Lower lobe of right lung (tissue), 2 donors: ENCODE results near the gene BNC2. TPM values are rescaled to one million over a fixed set of nuclear protein-coding genes. Genes with fewer than 3 reads are reported as not detected.

Experiments used
- ATAC-seq, 2 donors: fragments of 200-7000 bp; cut with Tn5 transposase; one replicate each; pipeline ENCODE4 v1.9.1; 2020 to 2022; ENCODE audit warnings: mild to moderate bottlenecking in 2 of 2, moderate library complexity in 2 of 2
- DNase-seq: peaks from one replicate; pipeline ENCODE4 v3.0.0-alpha.2; 2020
- H3K27ac ChIP-seq: fragments of 200-600 bp; one replicate; pipeline ENCODE4 v1.8.0; 2022
- H3K27me3 ChIP-seq: fragments of 200-600 bp; one replicate; pipeline ENCODE4 v1.8.0; 2022; ENCODE audit warnings: low read depth
- H3K36me3 ChIP-seq: fragments of 200-600 bp; one replicate; pipeline ENCODE4 v1.8.0; 2022; ENCODE audit warnings: mild to moderate bottlenecking
- H3K4me1 ChIP-seq: fragments of 200-600 bp; one replicate; pipeline ENCODE4 v1.8.0; 2022
- H3K4me3 ChIP-seq: fragments of 200-600 bp; one replicate; pipeline ENCODE4 v1.8.0; 2022; ENCODE audit warnings: mild to moderate bottlenecking
- H3K9me3 ChIP-seq: fragments of 200-600 bp; one replicate; pipeline ENCODE4 v1.8.0; 2022
- intact Hi-C: fragments of 100-400 bp; cut with DNase I; formaldehyde crosslinking; loops from one replicate; pipeline ENCODE4 v1.11.0; 2022
- total RNA-seq: library from RNA; stranded (reverse); fragmentation: NEBNext Ultra II Directional; extraction: Animal tissue kit (Norgen Biotek cat#: 25700); gene quantifications from one replicate; pipeline ENCODE4 v1.2.1, GENCODE V29; 2021
- TF ChIP-seq, protein P1 (sequence below): fragments of 200-600 bp; IDR thresholded peaks from one replicate; pipeline ENCODE4 v1.8.0; 2022; ENCODE audit warnings: antibody characterized with exemption, mild to moderate bottlenecking
- donor health status: DM: no; HTN: yes; CAD: no; lungs with severe emphysema.

The BNC2 gene
- total RNA-seq, 1 donor from 2014 or later, result 15.0 TPM

DNA sequence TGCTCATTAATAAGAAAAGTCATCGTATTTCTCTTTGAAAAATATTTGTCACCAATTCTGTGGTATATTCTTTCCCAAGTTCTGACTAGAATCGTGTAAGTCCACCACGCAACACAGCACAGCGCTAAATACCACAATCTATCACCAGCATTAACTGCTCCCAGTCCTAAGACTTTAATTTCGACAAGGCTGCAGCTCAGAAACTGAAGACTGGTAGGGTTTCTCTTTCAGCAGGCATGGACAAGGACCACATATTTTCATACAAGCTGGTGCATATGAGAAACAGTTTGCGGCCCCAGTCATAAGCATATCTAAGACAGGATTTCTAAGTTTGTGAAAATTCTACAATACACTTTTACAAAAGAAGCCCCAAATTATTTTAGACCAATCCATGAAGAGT, 24.1 kb downstream of the BNC2 start:
- no peak overlapping the region for H3K4me3 ChIP-seq
- no peaks in the 10 kb centered on the region for H3K36me3 ChIP-seq
- no peak overlapping the region for H3K27ac ChIP-seq
- TF ChIP-seq, protein P1, sequence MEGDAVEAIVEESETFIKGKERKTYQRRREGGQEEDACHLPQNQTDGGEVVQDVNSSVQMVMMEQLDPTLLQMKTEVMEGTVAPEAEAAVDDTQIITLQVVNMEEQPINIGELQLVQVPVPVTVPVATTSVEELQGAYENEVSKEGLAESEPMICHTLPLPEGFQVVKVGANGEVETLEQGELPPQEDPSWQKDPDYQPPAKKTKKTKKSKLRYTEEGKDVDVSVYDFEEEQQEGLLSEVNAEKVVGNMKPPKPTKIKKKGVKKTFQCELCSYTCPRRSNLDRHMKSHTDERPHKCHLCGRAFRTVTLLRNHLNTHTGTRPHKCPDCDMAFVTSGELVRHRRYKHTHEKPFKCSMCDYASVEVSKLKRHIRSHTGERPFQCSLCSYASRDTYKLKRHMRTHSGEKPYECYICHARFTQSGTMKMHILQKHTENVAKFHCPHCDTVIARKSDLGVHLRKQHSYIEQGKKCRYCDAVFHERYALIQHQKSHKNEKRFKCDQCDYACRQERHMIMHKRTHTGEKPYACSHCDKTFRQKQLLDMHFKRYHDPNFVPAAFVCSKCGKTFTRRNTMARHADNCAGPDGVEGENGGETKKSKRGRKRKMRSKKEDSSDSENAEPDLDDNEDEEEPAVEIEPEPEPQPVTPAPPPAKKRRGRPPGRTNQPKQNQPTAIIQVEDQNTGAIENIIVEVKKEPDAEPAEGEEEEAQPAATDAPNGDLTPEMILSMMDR, result no peak
- intact Hi-C loops, result no loop called here
- no peaks in the 10 kb centered on the region for H3K27me3 ChIP-seq
- ATAC-seq, result no peak
- DNase-seq, result no peak
- H3K9me3 ChIP-seq, result no peaks in the 10 kb centered on the region
- no peaks in the 10 kb centered on the region for H3K4me1 ChIP-seq

DNA sequence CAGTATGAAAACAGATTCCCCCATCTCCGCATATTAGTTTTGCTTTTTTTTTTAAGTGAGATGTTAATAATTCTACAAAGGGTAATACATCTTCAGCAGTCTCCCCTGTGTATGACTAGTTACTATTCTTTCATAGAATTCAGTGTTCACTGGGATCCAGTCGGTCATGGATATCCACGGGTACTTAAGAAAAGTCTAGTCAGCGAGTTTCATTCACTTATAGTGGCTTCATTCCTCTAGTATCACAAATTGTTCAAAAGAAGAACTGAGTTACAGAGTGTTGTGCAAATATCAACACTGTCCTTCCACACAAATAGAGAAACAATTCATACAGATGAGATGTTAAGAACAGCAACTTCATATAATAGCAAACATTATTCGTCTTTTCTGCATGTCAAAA, 35.7 kb downstream of the BNC2 start:
- DNase-seq (no peak), ATAC-seq (no peak)
- intact Hi-C loops, result no loop called here
- no peak overlapping the region for H3K27ac ChIP-seq
- no peaks in the 10 kb centered on the region for H3K36me3 ChIP-seq
- no peaks in the 10 kb centered on the region for H3K9me3 ChIP-seq
- no peak overlapping the region for H3K4me3 ChIP-seq
- TF ChIP-seq, protein P1, result no peak
- no peaks in the 10 kb centered on the region for H3K4me1 ChIP-seq
- H3K27me3 ChIP-seq, result no peaks in the 10 kb centered on the region

DNA sequence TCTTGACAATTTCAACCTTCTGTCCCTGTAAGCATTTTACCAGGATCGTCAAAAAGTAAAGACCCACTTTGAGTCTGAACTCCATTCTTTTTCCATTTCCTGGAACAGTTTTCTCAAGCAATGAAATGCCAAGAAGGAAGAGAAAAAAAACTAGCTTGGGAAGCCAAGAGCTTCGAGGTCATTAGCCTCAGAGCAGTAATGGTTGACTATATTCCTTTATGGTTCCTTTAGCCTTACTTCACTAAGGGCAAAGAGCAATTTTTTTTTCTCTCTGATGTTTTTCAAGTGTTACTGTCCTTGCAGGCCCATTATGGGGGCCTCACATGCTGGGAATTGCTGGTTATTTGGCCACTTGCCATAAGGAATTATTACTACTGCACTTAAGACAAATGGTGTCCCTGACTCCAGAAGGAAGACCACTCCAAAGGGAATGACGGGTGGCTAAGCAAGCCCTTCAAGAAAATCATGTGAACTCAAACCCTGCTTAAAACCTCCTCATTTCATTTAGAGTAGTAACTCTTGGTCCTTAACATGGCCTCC, 37.1 kb downstream of the BNC2 start:
- intact Hi-C loops, result no loop called here
- no peak overlapping the region for H3K4me3 ChIP-seq
- TF ChIP-seq, protein P1, result no peak
- H3K27ac ChIP-seq, result no peak overlapping the region
- no peaks in the 10 kb centered on the region for H3K27me3 ChIP-seq
- ATAC-seq (no peak), DNase-seq (no peak)
- H3K4me1 ChIP-seq, result peaks cover 5% of the 10 kb centered on the region
- H3K9me3 ChIP-seq, result no peaks in the 10 kb centered on the region
- H3K36me3 ChIP-seq, result no peaks in the 10 kb centered on the region

DNA sequence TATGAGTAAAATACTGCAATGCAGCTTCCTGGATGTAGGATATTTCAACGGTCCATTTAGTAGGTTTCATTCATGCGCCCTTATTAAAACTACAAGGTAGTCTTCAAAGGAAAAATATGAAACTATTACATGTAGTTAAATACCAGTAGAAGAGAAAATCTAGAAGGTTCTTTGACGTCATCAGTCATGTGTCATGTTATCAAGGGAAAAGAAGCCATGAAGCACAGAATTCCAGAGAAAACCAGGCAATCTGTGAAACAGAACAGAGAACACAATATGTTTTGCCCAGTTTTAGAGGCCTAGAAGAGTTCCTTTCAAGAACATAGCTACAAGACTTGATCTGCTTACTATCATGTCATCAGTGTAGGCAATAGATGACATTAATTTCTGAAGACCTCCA, 38.4 kb downstream of the BNC2 start:
- no peak for ATAC-seq
- intact Hi-C loops, result no loop called here
- Histone ChIP-seq H3K4me1 (peaks cover 5% of the 10 kb centered on the region), H3K27ac (no peak overlapping the region), H3K36me3 (no peaks in the 10 kb centered on the region), H3K27me3 (no peaks in the 10 kb centered on the region), H3K9me3 (no peaks in the 10 kb centered on the region), H3K4me3 (no peak overlapping the region)
- DNase-seq, result no peak
- TF ChIP-seq, protein P1, result no peak

DNA sequence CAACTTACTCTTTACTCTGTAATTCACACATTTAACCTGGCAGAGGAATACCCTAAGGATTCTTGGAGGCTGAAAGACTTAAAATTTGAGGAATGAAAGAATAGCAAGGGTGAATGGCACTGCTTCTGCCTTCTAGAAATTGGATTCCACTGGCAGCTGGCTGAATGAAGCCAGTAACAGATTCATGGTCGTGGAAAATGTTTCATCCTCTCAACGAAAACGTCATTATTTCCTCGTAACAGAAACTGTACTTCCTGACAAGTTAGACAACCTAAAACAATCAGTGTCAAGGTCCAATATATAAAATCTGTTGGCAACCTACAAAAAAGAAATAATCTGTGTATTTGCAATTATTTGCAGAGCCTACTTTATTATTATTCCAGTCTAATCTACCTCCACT, 39.7 kb downstream of the BNC2 start:
- H3K27ac ChIP-seq, result no peak overlapping the region
- intact Hi-C loops, result no loop called here
- no peaks in the 10 kb centered on the region for H3K27me3 ChIP-seq
- H3K36me3 ChIP-seq, result no peaks in the 10 kb centered on the region
- H3K9me3 ChIP-seq, result no peaks in the 10 kb centered on the region
- TF ChIP-seq, protein P1, result no peak
- peaks cover 5% of the 10 kb centered on the region for H3K4me1 ChIP-seq
- no peak for ATAC-seq
- H3K4me3 ChIP-seq, result no peak overlapping the region
- no peak for DNase-seq
